DOHH2 (cell line): Measurements from ENCODE around the gene SHPK.

Source experiments
- CTCF ChIP-seq: fragments of 200-600 bp; sonication (generic); IDR thresholded peaks from one replicate; pipeline ENCODE4 v1.5.1; 2014; ENCODE audit warnings: antibody characterized with exemption, mild to moderate bottlenecking, low read depth, low read length; ENCODE audit not compliant: poor library complexity, severe bottlenecking
- EZH2phosphoT487 ChIP-seq: fragments of 200-600 bp; sonication (generic); IDR thresholded peaks from 2 replicates; pipeline ENCODE4 v1.6.1; 2017; ENCODE audit warnings: borderline replicate concordance, mild to moderate bottlenecking, antibody characterized with exemption, low read length, moderate library complexity, mixed read lengths

GRCh38 chr17:3636154-3636907 is at the start of gene SHPK, which contains the start of gene CTNS:
- TF ChIP-seq CTCF (no peak), EZH2phosphoT487 (no peak)
